ENCODE measurements around the gene TRABD.
"Not testable (repeated sequence)": the region's sequence is repeated elsewhere in the genome, so short reads cannot be mapped to it uniquely, and the experiment has no call there.

The TRABD gene

GRCh38 chr22:50146439-50147238 lies 39.1 kb upstream of the TRABD start:
- H3K4me3 ChIP-seq (ENCODE audit: low read depth, low read length, poor library complexity, severe bottlenecking): no peak overlapping the region
- H3K9ac ChIP-seq (ENCODE audit: low read length): no peak overlapping the region

GRCh38 chr22:50147258-50148165 lies 38.2 kb upstream of the TRABD start:
- H3K9me2 ChIP-seq (ENCODE audit: low read depth, low read length); H3K9me3 ChIP-seq (ENCODE audit: low read length); H3F3A ChIP-seq (ENCODE audit: insufficient read depth, low read length); H3K9ac ChIP-seq (ENCODE audit: low read length); H3K27me3 ChIP-seq (ENCODE audit: insufficient read depth, low read length); H3K4me3 ChIP-seq (ENCODE audit: low read depth, low read length, poor library complexity, severe bottlenecking); H2AFZ ChIP-seq (ENCODE audit: low read length); H3K79me2 ChIP-seq (ENCODE audit: insufficient read depth, low read length); H4K20me1 ChIP-seq (ENCODE audit: insufficient read depth, low read length); H3K36me3 ChIP-seq (ENCODE audit: insufficient read depth, low read length); H3K4me2 ChIP-seq (ENCODE audit: low read length): not testable (repeated sequence)
- H3K4me1 ChIP-seq (ENCODE audit: insufficient read depth, low read length, severe bottlenecking): peaks cover 47% of the 10 kb centered on the region
- peak overlapping the region; percentile 48 for H3K27ac ChIP-seq (ENCODE audit: low read depth, low read length, poor library complexity, severe bottlenecking)

More at GRCh38 chr22:50146439-50147238, 39.1 kb upstream of the TRABD start:
- Histone ChIP-seq H3K9me3 (ENCODE audit: low read length) (no peaks in the 10 kb centered on the region), H3K27me3 (ENCODE audit: insufficient read depth, low read length) (peaks cover 1% of the 10 kb centered on the region; the same call in 1 of the 2 replicates), H2AFZ (ENCODE audit: low read length) (no peak overlapping the region), H3F3A (ENCODE audit: insufficient read depth, low read length) (no peaks in the 10 kb centered on the region), H3K36me3 (ENCODE audit: insufficient read depth, low read length) (no peaks in the 10 kb centered on the region), H4K20me1 (ENCODE audit: insufficient read depth, low read length) (no peaks in the 10 kb centered on the region), H3K4me2 (ENCODE audit: low read length) (peak overlapping the region; percentile 6; the same call in 1 of the 2 replicates), H3K9me2 (ENCODE audit: low read depth, low read length) (no peaks in the 10 kb centered on the region), H3K79me2 (ENCODE audit: insufficient read depth, low read length) (no peaks in the 10 kb centered on the region), H3K4me1 (ENCODE audit: insufficient read depth, low read length, severe bottlenecking) (peaks cover 55% of the 10 kb centered on the region), H3K27ac (ENCODE audit: low read depth, low read length, poor library complexity, severe bottlenecking) (peak overlapping the region; percentile 11)
- TF ChIP-seq EZH2 (IDR thresholded peaks at IDR 0.05; ENCODE audit: borderline replicate concordance, low read length): no peak
- peak; percentile 82 for TF ChIP-seq CTCF (IDR thresholded peaks at IDR 0.05; ENCODE audit: low read length)

- peak overlapping the region; percentile 48 for H3K27ac ChIP-seq (ENCODE audit: low read depth, low read length, poor library complexity, severe bottlenecking)
- TF ChIP-seq CTCF (IDR thresholded peaks at IDR 0.05; ENCODE audit: low read length): no peak
- TF ChIP-seq EZH2 (IDR thresholded peaks at IDR 0.05; ENCODE audit: borderline replicate concordance, low read length): no peak
- H3K36me3 ChIP-seq (ENCODE audit: insufficient read depth, low read length): no peaks in the 10 kb centered on the region
- H4K20me1 ChIP-seq (ENCODE audit: insufficient read depth, low read length): no peaks in the 10 kb centered on the region
- H3K9ac ChIP-seq (ENCODE audit: low read length): no peak overlapping the region; the same call in 1 of the 2 replicates
- H3F3A ChIP-seq (ENCODE audit: insufficient read depth, low read length): no peaks in the 10 kb centered on the region
- H3K9me2 ChIP-seq (ENCODE audit: low read depth, low read length): no peaks in the 10 kb centered on the region
- no peak overlapping the region; the same call in 1 of the 2 replicates for H3K4me2 ChIP-seq (ENCODE audit: low read length)
- H3K4me1 ChIP-seq (ENCODE audit: insufficient read depth, low read length, severe bottlenecking): peaks cover 40% of the 10 kb centered on the region
- no peaks in the 10 kb centered on the region for H3K9me3 ChIP-seq (ENCODE audit: low read length)
- peaks cover 11% of the 10 kb centered on the region; the same call in 1 of the 2 replicates for H3K27me3 ChIP-seq (ENCODE audit: insufficient read depth, low read length)
- no peak overlapping the region for H2AFZ ChIP-seq (ENCODE audit: low read length)
- H3K4me3 ChIP-seq (ENCODE audit: low read depth, low read length, poor library complexity, severe bottlenecking): no peak overlapping the region
- H3K79me2 ChIP-seq (ENCODE audit: insufficient read depth, low read length): no peaks in the 10 kb centered on the region
These were observed 37.6 kb upstream of the TRABD start for GRCh38 chr22:50148166-50148500.
